Posterior cingulate gyrus (tissue), 11 donors: ENCODE data around the gene SRD5A2.

ENCODE experiments used
- DNase-seq, 10 donors: peaks; one replicate each; pipeline versions ENCODE4 v3.0.0 to v3.0.0-alpha.2; 2020 to 2021; ENCODE audit warnings: mixed read lengths in 3 of 10
- intact Hi-C: fragments of 100-400 bp; cut with DNase I; formaldehyde crosslinking; loops from one replicate; pipeline ENCODE4 v1.15.1; 2023

SRD5A2 gene

DNA sequence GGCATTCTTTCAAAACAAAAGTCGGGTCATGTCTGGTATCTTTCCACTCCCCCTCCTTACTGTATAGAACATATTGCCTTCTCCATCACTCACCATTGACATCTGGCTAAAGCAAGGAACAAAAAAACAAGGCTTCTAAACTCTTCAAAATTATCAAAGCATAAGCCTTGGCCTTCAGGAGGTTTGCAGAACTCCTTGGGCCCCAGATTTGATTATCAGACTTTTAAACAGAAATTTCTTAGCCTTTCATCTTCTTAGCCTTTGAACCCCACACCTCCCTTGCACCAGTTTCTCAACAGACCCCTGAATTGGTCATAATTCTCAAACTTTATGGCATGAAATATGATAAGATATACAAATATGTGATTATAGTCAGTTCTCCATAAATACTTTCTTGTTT is 106.4 kb downstream of the SRD5A2 start:
- intact Hi-C loops = no loop called here
- DNase-seq = no peak
